HG02938 (cell line): ENCODE results near the gene GRIN3A.
"Not testable (repeated sequence)": the region's sequence is repeated elsewhere in the genome, so short reads cannot be mapped to it uniquely, and the experiment has no call there.

Experiments used
- ATAC-seq: cut with Tn5 transposase; IDR thresholded peaks from one replicate; pipeline ENCODE4 v1.9.1; 2021; ENCODE audit warnings: mild to moderate bottlenecking, moderate library complexity; ENCODE audit not compliant: unreplicated experiment

GRIN3A gene

GRCh38 chr9:101738566-101739183 lies at the start of gene GRIN3A:
Gene GRIN3A, minus strand, starts transcription at chr9:101738647. Its CDS starts 668 bp downstream, at chr9:101737979.
- no peak for ATAC-seq

- ATAC-seq: no peak
These were observed 49.4 kb upstream of the GRIN3A start for GRCh38 chr9:101787891-101788290.

GRCh38 chr9:101778332-101778731 lies 39.9 kb upstream of the GRIN3A start:
- no peak for ATAC-seq

- no peak for ATAC-seq
These were observed 26.0 kb upstream of the GRIN3A start for GRCh38 chr9:101764472-101764871.

GRCh38 chr9:101758304-101758930 lies 20.0 kb upstream of the GRIN3A start:
- no peak for ATAC-seq

GRCh38 chr9:101753716-101754115 lies 15.3 kb upstream of the GRIN3A start:
- no peak for ATAC-seq

- no peak for ATAC-seq
These were observed 13.4 kb upstream of the GRIN3A start for GRCh38 chr9:101751895-101752294.

- no peak for ATAC-seq
These were observed 864 bp upstream of the GRIN3A start for GRCh38 chr9:101739311-101739710.

GRCh38 chr9:101737705-101738565 lies 512 bp downstream of the GRIN3A start:
- ATAC-seq: no peak

- ATAC-seq: no peak
These were observed 1.2 kb downstream of the GRIN3A start for GRCh38 chr9:101737165-101737704.

- no peak for ATAC-seq
These were observed 1.7 kb downstream of the GRIN3A start for GRCh38 chr9:101736717-101737116.

- ATAC-seq: no peak
These were observed 7.0 kb downstream of the GRIN3A start for GRCh38 chr9:101731429-101731828.

- ATAC-seq: peak; percentile 94
These were observed 10.6 kb downstream of the GRIN3A start for GRCh38 chr9:101727612-101728524.

- ATAC-seq: not testable (repeated sequence)
These were observed 14.2 kb downstream of the GRIN3A start for GRCh38 chr9:101724271-101724670.

- no peak for ATAC-seq
These were observed 20.3 kb downstream of the GRIN3A start for GRCh38 chr9:101718192-101718591.

GRCh38 chr9:101716629-101717028 lies 21.8 kb downstream of the GRIN3A start:
- no peak for ATAC-seq

- peak; percentile 84 for ATAC-seq
These were observed 27.0 kb downstream of the GRIN3A start for GRCh38 chr9:101711330-101711941.

GRCh38 chr9:101708855-101709254 lies 29.6 kb downstream of the GRIN3A start:
- no peak for ATAC-seq

GRCh38 chr9:101707721-101708120 lies 30.7 kb downstream of the GRIN3A start:
- no peak for ATAC-seq

- ATAC-seq: no peak
These were observed 31.4 kb downstream of the GRIN3A start for GRCh38 chr9:101706997-101707396.
